Mesenchymal stem cell (in vitro differentiated cells and primary cell): ENCODE data around the gene WAC.

Experiments
- DNase-seq: peaks from one replicate; pipeline ENCODE4 v3.0.0-alpha.2; 2013
- H2AFZ ChIP-seq: one replicate; pipeline ENCODE4 v1.6.1; 2013; ENCODE audit warnings: low read depth, mild to moderate bottlenecking, control low read depth, inconsistent platforms, low read length, moderate library complexity
- H2AK5ac ChIP-seq: 2 replicates; pipeline ENCODE4 v1.6.1; 2013; ENCODE audit warnings: low read length, moderate library complexity, mild to moderate bottlenecking, inconsistent platforms; ENCODE audit not compliant: severe bottlenecking
- H2BK120ac ChIP-seq: one replicate; pipeline ENCODE4 v1.6.1; 2013; ENCODE audit warnings: low read depth, mild to moderate bottlenecking, inconsistent platforms, low read length, moderate library complexity
- H2BK12ac ChIP-seq, 2 experiments: one replicate each; pipeline ENCODE4 v1.6.1; 2013; ENCODE audit warnings: inconsistent platforms in 2 of 2, low read length in 2 of 2, mild to moderate bottlenecking in 2 of 2, moderate library complexity in 2 of 2, control low read depth in 1 of 2
- H2BK15ac ChIP-seq: one replicate; pipeline ENCODE4 v1.6.1; 2013; ENCODE audit warnings: mild to moderate bottlenecking, low read depth, inconsistent platforms; ENCODE audit not compliant: poor library complexity, severe bottlenecking
- H2BK5ac ChIP-seq: 2 replicates; pipeline ENCODE4 v1.6.1; 2013; ENCODE audit warnings: low read depth, mild to moderate bottlenecking, low read length, control low read depth, inconsistent platforms; ENCODE audit not compliant: poor library complexity, severe bottlenecking
- H3K14ac ChIP-seq, 2 experiments: one replicate each; pipeline ENCODE4 v1.6.1; 2013; ENCODE audit warnings: inconsistent platforms in 2 of 2, low read length in 2 of 2, control low read depth in 1 of 2, mild to moderate bottlenecking in 1 of 2, moderate library complexity in 1 of 2
- H3K18ac ChIP-seq, 2 experiments: one replicate each; pipeline ENCODE4 v1.6.1; 2013; ENCODE audit warnings: inconsistent platforms in 2 of 2, low read length in 2 of 2, control low read depth in 1 of 2, low read depth in 1 of 2, mild to moderate bottlenecking in 1 of 2
- H3K23ac ChIP-seq, 2 experiments: one replicate each; pipeline ENCODE4 v1.6.1; 2013; ENCODE audit warnings: inconsistent platforms in 2 of 2, low read length in 2 of 2, mild to moderate bottlenecking in 2 of 2, moderate library complexity in 2 of 2, control low read depth in 1 of 2
- H3K27ac ChIP-seq: 2 replicates; pipeline ENCODE4 v1.5.1; 2013; ENCODE audit warnings: mild to moderate bottlenecking, moderate library complexity, low read length, control low read depth, inconsistent platforms; ENCODE audit not compliant: poor library complexity, severe bottlenecking
- H3K27me3 ChIP-seq, 2 experiments: 2 replicates each; pipeline versions ENCODE4 v1.6.1 to v1.7.0; 2013; ENCODE audit warnings: low read length in 2 of 2, mild to moderate bottlenecking in 2 of 2, moderate library complexity in 2 of 2, control low read depth in 1 of 2, inconsistent platforms in 1 of 2; ENCODE audit not compliant: control insufficient read depth in 1 of 2, insufficient read depth in 1 of 2
- H3K36me3 ChIP-seq, 2 experiments: 2 replicates each; pipeline versions ENCODE4 v1.6.1 to v1.7.0; 2013; ENCODE audit warnings: low read length in 2 of 2, control low read depth in 1 of 2, inconsistent platforms in 1 of 2, low read depth in 1 of 2, mild to moderate bottlenecking in 1 of 2; ENCODE audit not compliant: insufficient read depth in 2 of 2, control insufficient read depth in 1 of 2
- H3K4ac ChIP-seq, 2 experiments: one replicate each; pipeline ENCODE4 v1.6.1; 2013; ENCODE audit warnings: inconsistent platforms in 2 of 2, low read length in 2 of 2, mild to moderate bottlenecking in 2 of 2, moderate library complexity in 2 of 2, control low read depth in 1 of 2, low read depth in 1 of 2
- H3K4me1 ChIP-seq: 2 replicates; pipeline ENCODE4 v1.6.1; 2013; ENCODE audit warnings: low read depth, low read length, control low read depth; ENCODE audit not compliant: control insufficient read depth, insufficient read depth
- H3K4me2 ChIP-seq: 2 replicates; pipeline ENCODE4 v1.6.1; 2013; ENCODE audit warnings: low read length, mild to moderate bottlenecking, inconsistent platforms; ENCODE audit not compliant: poor library complexity, severe bottlenecking
- H3K4me3 ChIP-seq, 2 experiments: 2 replicates each; pipeline versions ENCODE4 v1.5.1 to v1.7.0; 2013; ENCODE audit warnings: low read length in 2 of 2, mild to moderate bottlenecking in 2 of 2, control low read depth in 1 of 2, low read depth in 1 of 2; ENCODE audit not compliant: insufficient read depth in 1 of 2
- H3K79me1 ChIP-seq: replicated peaks from 2 replicates; pipeline ENCODE4 v1.6.1; 2013; ENCODE audit warnings: mild to moderate bottlenecking, control low read depth, low read length, inconsistent platforms; ENCODE audit not compliant: poor library complexity, severe bottlenecking
- H3K9ac ChIP-seq: 2 replicates; pipeline ENCODE4 v1.7.0; 2013; ENCODE audit warnings: mild to moderate bottlenecking, low read length, moderate library complexity
- H3K9me3 ChIP-seq: 2 replicates; pipeline ENCODE4 v1.7.0; 2013; ENCODE audit warnings: mild to moderate bottlenecking, low read length; ENCODE audit not compliant: control insufficient read depth
- H4K8ac ChIP-seq: one replicate; pipeline ENCODE4 v1.6.1; 2013; ENCODE audit warnings: inconsistent platforms, mild to moderate bottlenecking, low read length, moderate library complexity
- H4K91ac ChIP-seq: one replicate; pipeline ENCODE4 v1.6.1; 2013; ENCODE audit warnings: mild to moderate bottlenecking, low read length, inconsistent platforms
- WGBS: methylation state at CpG from one replicate; pipeline ENCODE4 v1.1.7; 2013; ENCODE audit warnings: mixed read lengths; 5-methylcytosine and 5-hydroxymethylcytosine counted together

WAC gene

GRCh38 chr10:28556142-28556541, 23.2 kb downstream of the WAC start:
- no peak overlapping the region for H2BK12ac ChIP-seq
- H3K18ac ChIP-seq, result no peak overlapping the region
- H3K4ac ChIP-seq, result no peak overlapping the region
- H3K9me3 ChIP-seq, result no peaks in the 10 kb centered on the region
- no peak overlapping the region for H4K91ac ChIP-seq
- H3K79me1 ChIP-seq, result no peaks in the 10 kb centered on the region
- H3K36me3 ChIP-seq, result peaks cover 13 to 76% of the 10 kb centered on the region in 2 experiments
- no peak overlapping the region for H3K27ac ChIP-seq
- no peak overlapping the region for H3K14ac ChIP-seq
- H3K4me3 ChIP-seq, result no peak overlapping the region
- no peaks in the 10 kb centered on the region for H3K27me3 ChIP-seq
- H2BK120ac ChIP-seq, result no peak overlapping the region
- 100% methylated on average over 1 of the region's 2 CpGs for WGBS
- H4K8ac ChIP-seq, result no peak overlapping the region
- peaks cover 10% of the 10 kb centered on the region for H3K4me1 ChIP-seq
- no peak overlapping the region for H2BK5ac ChIP-seq
- no peak overlapping the region for H3K23ac ChIP-seq
- no peak overlapping the region for H3K9ac ChIP-seq
- H3K4me2 ChIP-seq, result no peak overlapping the region
- no peak overlapping the region for H2BK15ac ChIP-seq
- DNase-seq, result no peak
- H2AFZ ChIP-seq, result no peak overlapping the region
- no peak overlapping the region for H2AK5ac ChIP-seq

- no peak overlapping the region for H2BK15ac ChIP-seq
- H2BK5ac ChIP-seq, result no peak overlapping the region
- H3K79me1 ChIP-seq, result no peaks in the 10 kb centered on the region
- H2BK12ac ChIP-seq, result no peak overlapping the region
- no peak overlapping the region for H3K27ac ChIP-seq
- no peak overlapping the region for H2AFZ ChIP-seq
- no peak overlapping the region for H4K91ac ChIP-seq
- 100% methylated on average over 2 of the region's 3 CpGs for WGBS
- H3K4me2 ChIP-seq, result no peak overlapping the region
- DNase-seq, result no peak
- no peak overlapping the region for H3K4ac ChIP-seq
- H3K36me3 ChIP-seq, result peaks cover 16 to 79% of the 10 kb centered on the region in 2 experiments
- no peak overlapping the region for H3K23ac ChIP-seq
- no peak overlapping the region for H2AK5ac ChIP-seq
- H3K9ac ChIP-seq, result no peak overlapping the region
- no peak overlapping the region for H3K18ac ChIP-seq
- no peak overlapping the region for H3K4me3 ChIP-seq
- H4K8ac ChIP-seq, result no peak overlapping the region
- H3K4me1 ChIP-seq, result peaks cover 7% of the 10 kb centered on the region
- no peaks in the 10 kb centered on the region for H3K27me3 ChIP-seq
- H3K14ac ChIP-seq, result no peak overlapping the region
- no peaks in the 10 kb centered on the region for H3K9me3 ChIP-seq
- H2BK120ac ChIP-seq, result no peak overlapping the region
Measured at GRCh38 chr10:28558186-28558585, 25.3 kb downstream of the WAC start.

- H4K8ac ChIP-seq, result no peak overlapping the region
- H2AK5ac ChIP-seq, result no peak overlapping the region
- H4K91ac ChIP-seq, result no peak overlapping the region
- H2AFZ ChIP-seq, result no peak overlapping the region
- no peak overlapping the region for H3K4me3 ChIP-seq
- peaks cover 13 to 73% of the 10 kb centered on the region in 2 experiments for H3K36me3 ChIP-seq
- no peak overlapping the region for H3K4me2 ChIP-seq
- no peak overlapping the region for H2BK5ac ChIP-seq
- peaks cover 10% of the 10 kb centered on the region for H3K4me1 ChIP-seq
- H3K14ac ChIP-seq, result no peak overlapping the region
- no peak overlapping the region for H2BK15ac ChIP-seq
- H3K9me3 ChIP-seq, result no peaks in the 10 kb centered on the region
- no peak overlapping the region for H2BK120ac ChIP-seq
- no peak overlapping the region for H3K9ac ChIP-seq
- no peak overlapping the region for H3K18ac ChIP-seq
- H3K23ac ChIP-seq, result no peak overlapping the region
- WGBS, result 94% methylated on average over 6 of the region's 8 CpGs
- H3K27ac ChIP-seq, result peak overlapping the region; percentile 43
- no peak overlapping the region for H2BK12ac ChIP-seq
- no peaks in the 10 kb centered on the region for H3K27me3 ChIP-seq
- H3K79me1 ChIP-seq, result no peaks in the 10 kb centered on the region
- no peak for DNase-seq
- H3K4ac ChIP-seq, result no peak overlapping the region
Measured at GRCh38 chr10:28558923-28559508, 26.1 kb downstream of the WAC start.

GRCh38 chr10:28559618-28560017, 26.7 kb downstream of the WAC start:
- peaks cover 10% of the 10 kb centered on the region for H3K4me1 ChIP-seq
- no peak overlapping the region for H2BK120ac ChIP-seq
- no peak overlapping the region for H2BK12ac ChIP-seq
- H3K4me2 ChIP-seq, result no peak overlapping the region
- no peak overlapping the region for H2AK5ac ChIP-seq
- H3K9ac ChIP-seq, result no peak overlapping the region
- no peak overlapping the region for H4K91ac ChIP-seq
- WGBS, result 94% methylated on average over 4 of the region's 4 CpGs
- DNase-seq, result no peak
- peaks cover 13 to 73% of the 10 kb centered on the region in 2 experiments for H3K36me3 ChIP-seq
- no peak overlapping the region for H3K4me3 ChIP-seq
- H3K4ac ChIP-seq, result no peak overlapping the region
- H2BK15ac ChIP-seq, result no peak overlapping the region
- H3K23ac ChIP-seq, result no peak overlapping the region
- H3K27ac ChIP-seq, result peak overlapping the region; percentile 49
- no peak overlapping the region for H3K18ac ChIP-seq
- H3K14ac ChIP-seq, result no peak overlapping the region
- H4K8ac ChIP-seq, result no peak overlapping the region
- no peak overlapping the region for H2AFZ ChIP-seq
- no peaks in the 10 kb centered on the region for H3K79me1 ChIP-seq
- no peak overlapping the region for H2BK5ac ChIP-seq
- no peaks in the 10 kb centered on the region for H3K27me3 ChIP-seq
- H3K9me3 ChIP-seq, result no peaks in the 10 kb centered on the region
